ENCODE results near the gene BRF1.

DNA sequence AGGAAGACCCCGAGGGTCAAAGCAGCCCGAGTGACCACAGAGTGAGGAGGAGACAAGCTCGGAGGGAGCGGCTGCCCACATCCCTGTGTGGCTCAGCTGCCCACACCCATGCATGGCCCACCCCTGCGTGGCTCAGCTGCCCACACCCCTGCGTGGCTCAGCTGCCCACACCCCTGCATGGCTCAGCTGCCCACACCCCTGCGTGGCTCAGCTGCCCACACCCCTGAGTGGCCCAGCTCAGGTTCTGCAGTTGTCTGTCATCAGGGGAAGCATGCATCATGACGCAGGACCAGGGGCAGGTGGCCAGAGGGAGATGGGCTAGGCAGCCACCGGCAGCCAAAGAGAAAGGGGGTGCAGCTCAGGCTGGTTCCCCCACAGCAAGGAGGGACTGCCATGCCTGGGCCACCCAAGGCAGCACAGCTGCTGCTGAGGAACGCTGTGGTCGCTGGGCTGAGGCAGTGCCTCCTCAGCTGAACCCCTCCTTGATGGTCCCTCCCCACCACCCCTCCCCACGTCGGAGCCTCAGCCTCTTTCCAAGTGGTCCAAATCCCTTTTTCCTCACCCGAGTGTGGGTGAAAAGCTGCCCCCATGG lies 86.4 kb downstream of the BRF1 start:
- TF ChIP-seq, protein P1, sequence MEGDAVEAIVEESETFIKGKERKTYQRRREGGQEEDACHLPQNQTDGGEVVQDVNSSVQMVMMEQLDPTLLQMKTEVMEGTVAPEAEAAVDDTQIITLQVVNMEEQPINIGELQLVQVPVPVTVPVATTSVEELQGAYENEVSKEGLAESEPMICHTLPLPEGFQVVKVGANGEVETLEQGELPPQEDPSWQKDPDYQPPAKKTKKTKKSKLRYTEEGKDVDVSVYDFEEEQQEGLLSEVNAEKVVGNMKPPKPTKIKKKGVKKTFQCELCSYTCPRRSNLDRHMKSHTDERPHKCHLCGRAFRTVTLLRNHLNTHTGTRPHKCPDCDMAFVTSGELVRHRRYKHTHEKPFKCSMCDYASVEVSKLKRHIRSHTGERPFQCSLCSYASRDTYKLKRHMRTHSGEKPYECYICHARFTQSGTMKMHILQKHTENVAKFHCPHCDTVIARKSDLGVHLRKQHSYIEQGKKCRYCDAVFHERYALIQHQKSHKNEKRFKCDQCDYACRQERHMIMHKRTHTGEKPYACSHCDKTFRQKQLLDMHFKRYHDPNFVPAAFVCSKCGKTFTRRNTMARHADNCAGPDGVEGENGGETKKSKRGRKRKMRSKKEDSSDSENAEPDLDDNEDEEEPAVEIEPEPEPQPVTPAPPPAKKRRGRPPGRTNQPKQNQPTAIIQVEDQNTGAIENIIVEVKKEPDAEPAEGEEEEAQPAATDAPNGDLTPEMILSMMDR (IDR thresholded peaks at IDR 0.05), result no peak
- no peak for TF ChIP-seq POLR2A (IDR thresholded peaks at IDR 0.05)

Measured in esophagus squamous epithelium (tissue), 4 donors.